ENCODE data around the gene CFAP53.

The CFAP53 gene

GRCh38 chr18:50189160-50189559, 77.1 kb downstream of the CFAP53 start:
- TF ChIP-seq POLR2A (IDR thresholded peaks at IDR 0.05; ENCODE audit: low read length) = no peak
- TF ChIP-seq GATA1 (IDR thresholded peaks at IDR 0.05; ENCODE audit: low read depth, low read length) = no peak
- no peak for DNase-seq

- TF ChIP-seq POLR2A (IDR thresholded peaks at IDR 0.05; ENCODE audit: low read length) (no peak), GATA1 (IDR thresholded peaks at IDR 0.05; ENCODE audit: low read depth, low read length) (no peak)
Observed at GRCh38 chr18:50188652-50189051, 77.6 kb downstream of the CFAP53 start.

GRCh38 chr18:50187659-50188058, 78.6 kb downstream of the CFAP53 start:
- no peak for TF ChIP-seq POLR2A (IDR thresholded peaks at IDR 0.05; ENCODE audit: low read length)
- TF ChIP-seq GATA1 (IDR thresholded peaks at IDR 0.05; ENCODE audit: low read depth, low read length) = no peak

More at GRCh38 chr18:50188652-50189051, 77.6 kb downstream of the CFAP53 start:
- no peak for DNase-seq

GRCh38 chr18:50186385-50186784, 79.9 kb downstream of the CFAP53 start:
- DNase-seq = no peak
- TF ChIP-seq GATA1 (IDR thresholded peaks at IDR 0.05; ENCODE audit: low read depth, low read length) = no peak
- TF ChIP-seq POLR2A (IDR thresholded peaks at IDR 0.05; ENCODE audit: low read length) = no peak

More at GRCh38 chr18:50187659-50188058, 78.6 kb downstream of the CFAP53 start:
- DNase-seq = peak in 1 of 2 experiments; percentile 14

- DNase-seq = no peak
- TF ChIP-seq POLR2A (IDR thresholded peaks at IDR 0.05; ENCODE audit: low read length) = no peak
- no peak for TF ChIP-seq GATA1 (IDR thresholded peaks at IDR 0.05; ENCODE audit: low read depth, low read length)
Observed at GRCh38 chr18:50183556-50183955, 82.7 kb downstream of the CFAP53 start.

- no peak for DNase-seq
Observed at GRCh38 chr18:50182511-50182910, 83.8 kb downstream of the CFAP53 start.

GRCh38 chr18:50181590-50181989, 84.7 kb downstream of the CFAP53 start:
- DNase-seq = no peak

More at GRCh38 chr18:50182511-50182910, 83.8 kb downstream of the CFAP53 start:
- TF ChIP-seq GATA1 (IDR thresholded peaks at IDR 0.05; ENCODE audit: low read depth, low read length) = no peak
- TF ChIP-seq POLR2A (IDR thresholded peaks at IDR 0.05; ENCODE audit: low read length) = no peak

GRCh38 chr18:50179465-50179864, 86.8 kb downstream of the CFAP53 start:
- DNase-seq = no peak
- TF ChIP-seq GATA1 (IDR thresholded peaks at IDR 0.05; ENCODE audit: low read depth, low read length) = no peak
- no peak for TF ChIP-seq POLR2A (IDR thresholded peaks at IDR 0.05; ENCODE audit: low read length)

More at GRCh38 chr18:50181590-50181989, 84.7 kb downstream of the CFAP53 start:
- no peak for TF ChIP-seq GATA1 (IDR thresholded peaks at IDR 0.05; ENCODE audit: low read depth, low read length)
- TF ChIP-seq POLR2A (IDR thresholded peaks at IDR 0.05; ENCODE audit: low read length) = no peak

GRCh38 chr18:50177294-50177992, 88.9 kb downstream of the CFAP53 start:
- DNase-seq = no peak
- TF ChIP-seq POLR2A (IDR thresholded peaks at IDR 0.05; ENCODE audit: low read length) = no peak
- no peak for TF ChIP-seq GATA1 (IDR thresholded peaks at IDR 0.05; ENCODE audit: low read depth, low read length)
